ENCODE measurements around the gene TRIM66. TPM values are rescaled to one million over a fixed set of nuclear protein-coding genes. Genes with fewer than 3 reads are reported as not detected.

TRIM66 gene
- total and polyA plus RNA-seq, 9 of the 15 experiments (the other 6 are each of a cell fraction or from before 2014, with no cell fraction given), result 1.1 to 7.3 (median 4.9) TPM

DNA sequence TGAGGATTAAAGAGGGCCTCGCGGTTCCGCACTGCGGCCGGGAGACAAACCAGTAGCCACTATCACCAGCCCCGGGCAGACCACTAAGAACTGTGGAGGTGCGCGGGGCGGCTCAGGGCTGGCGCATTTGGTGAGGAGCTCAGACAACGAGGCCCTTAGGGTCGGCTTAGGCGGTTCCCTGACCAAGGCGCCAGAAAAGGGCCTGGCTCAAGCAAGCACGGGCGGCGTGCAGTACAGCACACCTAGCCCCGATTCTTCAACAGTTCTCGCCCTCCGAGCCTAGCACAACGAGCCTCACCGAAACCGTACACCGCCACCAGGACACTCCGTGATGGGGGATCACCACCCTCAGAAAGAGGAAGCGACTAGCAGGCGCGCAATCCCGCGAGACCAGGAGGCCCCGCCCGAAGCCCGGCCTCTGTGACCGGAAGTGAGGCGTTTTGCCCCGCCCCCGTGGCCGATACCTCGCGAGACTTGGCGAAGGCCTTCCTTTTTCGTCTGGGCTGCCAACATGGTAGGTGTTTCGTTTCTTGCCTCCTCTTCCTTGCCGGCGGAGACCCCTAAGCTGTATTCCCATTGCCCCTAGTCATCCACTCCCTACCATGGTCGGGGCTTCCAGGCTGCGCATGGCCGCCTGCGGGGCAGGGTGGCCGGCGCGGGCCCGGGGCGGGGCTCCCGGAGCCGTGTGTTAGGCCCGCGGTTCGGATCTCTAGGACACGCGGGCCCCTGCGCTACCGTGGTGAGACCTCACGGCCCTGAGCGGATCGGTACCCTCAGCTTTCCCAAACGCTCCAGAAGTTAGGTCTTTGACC lies at the start of gene TRIM66, which contains the start of gene RPL27A (continued):
- TF ChIP-seq, protein P1, sequence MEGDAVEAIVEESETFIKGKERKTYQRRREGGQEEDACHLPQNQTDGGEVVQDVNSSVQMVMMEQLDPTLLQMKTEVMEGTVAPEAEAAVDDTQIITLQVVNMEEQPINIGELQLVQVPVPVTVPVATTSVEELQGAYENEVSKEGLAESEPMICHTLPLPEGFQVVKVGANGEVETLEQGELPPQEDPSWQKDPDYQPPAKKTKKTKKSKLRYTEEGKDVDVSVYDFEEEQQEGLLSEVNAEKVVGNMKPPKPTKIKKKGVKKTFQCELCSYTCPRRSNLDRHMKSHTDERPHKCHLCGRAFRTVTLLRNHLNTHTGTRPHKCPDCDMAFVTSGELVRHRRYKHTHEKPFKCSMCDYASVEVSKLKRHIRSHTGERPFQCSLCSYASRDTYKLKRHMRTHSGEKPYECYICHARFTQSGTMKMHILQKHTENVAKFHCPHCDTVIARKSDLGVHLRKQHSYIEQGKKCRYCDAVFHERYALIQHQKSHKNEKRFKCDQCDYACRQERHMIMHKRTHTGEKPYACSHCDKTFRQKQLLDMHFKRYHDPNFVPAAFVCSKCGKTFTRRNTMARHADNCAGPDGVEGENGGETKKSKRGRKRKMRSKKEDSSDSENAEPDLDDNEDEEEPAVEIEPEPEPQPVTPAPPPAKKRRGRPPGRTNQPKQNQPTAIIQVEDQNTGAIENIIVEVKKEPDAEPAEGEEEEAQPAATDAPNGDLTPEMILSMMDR (IDR thresholded peaks at IDR 0.05 in 2 of 3, conservative IDR thresholded peaks at IDR 0.05 in 1 of 3; ENCODE audit: insufficient read depth in 2 of 3, low read depth in 1 of 3, low read length in 3 of 3), result no peak; a peak in 1 of 6 replicates
- TF ChIP-seq ZFPM2 (CRISPR knock-in tag; IDR thresholded peaks at IDR 0.05) (0 out of 2 replicates have a peak, but pooled peaks have one; percentile 25), ZNF143 (CRISPR knock-in tag; IDR thresholded peaks at IDR 0.05) (no peak), HNRNPH1 (optimal IDR thresholded peaks at IDR 0.05; ENCODE audit: low read depth, low read length) (no peak), HMG20A (CRISPR knock-in tag; conservative IDR thresholded peaks at IDR 0.05) (no peak), TCF7L2 (IDR thresholded peaks at IDR 0.05; ENCODE audit: low read depth, low read length) (no peak), BRCA1 (IDR thresholded peaks at IDR 0.05) (no peak), BRCA1 (CRISPR knock-in tag; IDR thresholded peaks at IDR 0.05) (no peak), XRCC5 (IDR thresholded peaks at IDR 0.05; ENCODE audit: low read depth, low read length) (no peak), ZNF584 (CRISPR knock-in tag; IDR thresholded peaks at IDR 0.05; ENCODE audit: low read depth) (peak; percentile 36; the same call in 1 of the 2 replicates), SPI1 (IDR thresholded peaks at IDR 0.05; ENCODE audit: borderline replicate concordance, low read depth, low read length) (peak; percentile 99), ZNF184 (CRISPR knock-in tag; IDR thresholded peaks at IDR 0.05) (no peak), NEUROD1 (IDR thresholded peaks at IDR 0.05; ENCODE audit: borderline replicate concordance, low read depth, low read length, partially characterized antibody) (no peak), ILK (tag; IDR thresholded peaks at IDR 0.05; ENCODE audit: borderline replicate concordance, low read depth) (no peak), POLR2G (IDR thresholded peaks at IDR 0.05; ENCODE audit: low read depth, low read length) (peak; percentile 100), NR2F6 (CRISPR knock-in tag; IDR thresholded peaks at IDR 0.05) (no peak), POLR3A (IDR thresholded peaks at IDR 0.05; ENCODE audit: borderline replicate concordance, extremely low read depth, insufficient read depth, insufficient read length) (no peak)
- TF ChIP-seq, protein P2, sequence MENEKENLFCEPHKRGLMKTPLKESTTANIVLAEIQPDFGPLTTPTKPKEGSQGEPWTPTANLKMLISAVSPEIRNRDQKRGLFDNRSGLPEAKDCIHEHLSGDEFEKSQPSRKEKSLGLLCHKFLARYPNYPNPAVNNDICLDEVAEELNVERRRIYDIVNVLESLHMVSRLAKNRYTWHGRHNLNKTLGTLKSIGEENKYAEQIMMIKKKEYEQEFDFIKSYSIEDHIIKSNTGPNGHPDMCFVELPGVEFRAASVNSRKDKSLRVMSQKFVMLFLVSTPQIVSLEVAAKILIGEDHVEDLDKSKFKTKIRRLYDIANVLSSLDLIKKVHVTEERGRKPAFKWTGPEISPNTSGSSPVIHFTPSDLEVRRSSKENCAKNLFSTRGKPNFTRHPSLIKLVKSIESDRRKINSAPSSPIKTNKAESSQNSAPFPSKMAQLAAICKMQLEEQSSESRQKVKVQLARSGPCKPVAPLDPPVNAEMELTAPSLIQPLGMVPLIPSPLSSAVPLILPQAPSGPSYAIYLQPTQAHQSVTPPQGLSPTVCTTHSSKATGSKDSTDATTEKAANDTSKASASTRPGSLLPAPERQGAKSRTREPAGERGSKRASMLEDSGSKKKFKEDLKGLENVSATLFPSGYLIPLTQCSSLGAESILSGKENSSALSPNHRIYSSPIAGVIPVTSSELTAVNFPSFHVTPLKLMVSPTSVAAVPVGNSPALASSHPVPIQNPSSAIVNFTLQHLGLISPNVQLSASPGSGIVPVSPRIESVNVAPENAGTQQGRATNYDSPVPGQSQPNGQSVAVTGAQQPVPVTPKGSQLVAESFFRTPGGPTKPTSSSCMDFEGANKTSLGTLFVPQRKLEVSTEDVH (IDR thresholded peaks at IDR 0.05; ENCODE audit: low read depth, partially characterized antibody), result no peak
- TF ChIP-seq, protein P3, sequence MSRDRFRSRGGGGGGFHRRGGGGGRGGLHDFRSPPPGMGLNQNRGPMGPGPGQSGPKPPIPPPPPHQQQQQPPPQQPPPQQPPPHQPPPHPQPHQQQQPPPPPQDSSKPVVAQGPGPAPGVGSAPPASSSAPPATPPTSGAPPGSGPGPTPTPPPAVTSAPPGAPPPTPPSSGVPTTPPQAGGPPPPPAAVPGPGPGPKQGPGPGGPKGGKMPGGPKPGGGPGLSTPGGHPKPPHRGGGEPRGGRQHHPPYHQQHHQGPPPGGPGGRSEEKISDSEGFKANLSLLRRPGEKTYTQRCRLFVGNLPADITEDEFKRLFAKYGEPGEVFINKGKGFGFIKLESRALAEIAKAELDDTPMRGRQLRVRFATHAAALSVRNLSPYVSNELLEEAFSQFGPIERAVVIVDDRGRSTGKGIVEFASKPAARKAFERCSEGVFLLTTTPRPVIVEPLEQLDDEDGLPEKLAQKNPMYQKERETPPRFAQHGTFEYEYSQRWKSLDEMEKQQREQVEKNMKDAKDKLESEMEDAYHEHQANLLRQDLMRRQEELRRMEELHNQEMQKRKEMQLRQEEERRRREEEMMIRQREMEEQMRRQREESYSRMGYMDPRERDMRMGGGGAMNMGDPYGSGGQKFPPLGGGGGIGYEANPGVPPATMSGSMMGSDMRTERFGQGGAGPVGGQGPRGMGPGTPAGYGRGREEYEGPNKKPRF (IDR thresholded peaks at IDR 0.05; ENCODE audit: low read depth, low read length), result no peak

Measured in K562 (cell line).